HepG2 (cell line): ENCODE data around the gene EIF4G3. TPM values are rescaled to one million over a fixed set of nuclear protein-coding genes. Genes with fewer than 3 reads are reported as not detected.

ENCODE experiments used
- ATAC-seq: fragments of 200-7000 bp; cut with Tn5 transposase; 3 replicates; pipeline ENCODE4 v1.9.1; 2020; ENCODE audit warnings: mild to moderate bottlenecking, moderate library complexity
- BruUV-seq: library from RNA; stranded (reverse); fragments of 400-500 nt; replicated peaks from 2 replicates; lab custom pipeline; 2021; lab: Mats Ljungman, UMichigan
- CTCF ChIA-PET: fragments of 300-600 bp; formaldehyde crosslinking; extraction: SDS; loops from one replicate; lab custom pipeline; 2021; ENCODE audit warnings: low total read pairs, inconsistent platforms, low intra/inter-chr PET ratio; lab: Yijun Ruan, JAX
- POLR2A ChIA-PET: fragments of 350-600 bp; sonication (Branson Sonifier 250); formaldehyde crosslinking; loops from one replicate; lab custom pipeline; 2020; ENCODE audit warnings: antibody characterized with exemption, inconsistent platforms; lab: Yijun Ruan, JAX
- DNase-seq: peaks from one replicate; pipeline ENCODE4 v3.0.0-alpha.2; 2015; ENCODE audit warnings: low spot score
- FAIRE-seq: peaks from 3 replicates; lab custom pipeline; 2011; peaks lifted over from hg19 to GRCh38; lab: Jason Lieb, UNC
- H2AFZ ChIP-seq: one replicate; pipeline ENCODE4 v1.6.1; 2011; ENCODE audit warnings: low read length, inconsistent platforms
- H3K27ac ChIP-seq: fragments of 300-600 bp; 3 replicates; pipeline ENCODE4 v1.8.0; 2011; ENCODE audit warnings: mixed run types, mild to moderate bottlenecking, mixed read lengths, low read length, inconsistent platforms; ENCODE audit not compliant: insufficient read depth; ENCODE audit errors: extremely low read length
- H3K27me3 ChIP-seq, 2 experiments: fragments of 200-600 bp in 1 of 2; 2 replicates in 1 of 2; 3 replicates in 1 of 2; pipeline versions ENCODE4 v1.6.0 to v1.8.0; 2011; ENCODE audit warnings: low read length in 2 of 2, mild to moderate bottlenecking in 2 of 2, moderate library complexity in 2 of 2, inconsistent platforms in 1 of 2; ENCODE audit not compliant: insufficient read depth in 2 of 2, control insufficient read depth in 1 of 2
- H3K36me3 ChIP-seq, 2 experiments: fragments of 200-600 bp in 1 of 2; replicated peaks in 1 of 2; 2 replicates in 1 of 2; 3 replicates in 1 of 2; pipeline versions ENCODE4 v1.5.1 to v1.8.0; 2011; ENCODE audit warnings: low read length in 2 of 2, inconsistent platforms in 1 of 2; ENCODE audit not compliant: insufficient read depth in 2 of 2, control insufficient read depth in 1 of 2
- H3K4me1 ChIP-seq: 2 replicates; pipeline ENCODE4 v1.5.1; 2012; ENCODE audit warnings: low read length, inconsistent platforms; ENCODE audit not compliant: insufficient read depth
- H3K4me2 ChIP-seq: 2 replicates; pipeline ENCODE4 v1.6.0; 2011; ENCODE audit warnings: low read depth, low read length, inconsistent platforms
- H3K4me3 ChIP-seq, 3 experiments: fragments of 200-600 bp in 1 of 3; sonication (generic), shearing (Covaris generic) in 1 of 3; replicated peaks in 1 of 3; 2 replicates each; pipeline ENCODE4 v1.5.1; 2011 to 2016; ENCODE audit warnings: low read length in 3 of 3, inconsistent platforms in 2 of 3, low read depth in 2 of 3, mild to moderate bottlenecking in 2 of 3, control low read depth in 1 of 3, mixed read lengths in 1 of 3; ENCODE audit not compliant: insufficient read depth in 1 of 3
- H3K79me2 ChIP-seq: one replicate; pipeline ENCODE4 v1.6.1; 2011; ENCODE audit warnings: low read length, inconsistent platforms; ENCODE audit not compliant: insufficient read depth
- H3K9ac ChIP-seq: 2 replicates; pipeline ENCODE4 v1.6.0; 2011; ENCODE audit warnings: mild to moderate bottlenecking, low read depth, low read length, inconsistent platforms; ENCODE audit not compliant: insufficient read depth
- H3K9me3 ChIP-seq: 2 replicates; pipeline ENCODE4 v1.5.1; 2012; ENCODE audit warnings: mild to moderate bottlenecking, low read length
- H4K20me1 ChIP-seq: 2 replicates; pipeline ENCODE4 v1.6.0; 2011; ENCODE audit warnings: inconsistent platforms, mild to moderate bottlenecking, low read length, moderate library complexity; ENCODE audit not compliant: insufficient read depth
- AHR ChIP-seq: IDR thresholded peaks from 2 replicates; pipeline ENCODE4 v1.6.1; 2018; ENCODE audit warnings: missing genetic modification reagents, missing compliant biosample characterization
- ARNT2 ChIP-seq: sonication (generic); formaldehyde crosslinking; IDR thresholded peaks from 2 replicates; pipeline ENCODE4 v1.8.0; 2022; ENCODE audit warnings: mild to moderate bottlenecking, low read depth, missing genetic modification reagents, moderate library complexity
- FOXK2 ChIP-seq: fragments of 450-650 bp; IDR thresholded peaks from 2 replicates; pipeline ENCODE4 v1.6.1; 2016
- HDAC1 ChIP-seq: sonication (generic); formaldehyde crosslinking; IDR thresholded peaks from 2 replicates; pipeline ENCODE4 v1.5.1; 2020; ENCODE audit warnings: mild to moderate bottlenecking, missing genetic modification reagents
- HES4 ChIP-seq: sonication (generic); formaldehyde crosslinking; IDR thresholded peaks from 2 replicates; pipeline ENCODE4 v1.9.0; 2021; ENCODE audit warnings: mild to moderate bottlenecking, missing genetic modification reagents, borderline replicate concordance
- HNRNPH1 ChIP-seq: fragments of 200-400 bp; formaldehyde crosslinking; optimal IDR thresholded peaks from 2 replicates; pipeline ENCODE3; 2017; ENCODE audit warnings: mild to moderate bottlenecking, low read depth, low read length
- HOXA9 ChIP-seq: sonication (generic); formaldehyde crosslinking; IDR thresholded peaks from 2 replicates; pipeline ENCODE4 v1.8.1; 2022; ENCODE audit warnings: missing genetic modification reagents, mild to moderate bottlenecking, moderate library complexity, borderline replicate concordance
- KDM5B ChIP-seq: sonication (generic); formaldehyde crosslinking; IDR thresholded peaks from 2 replicates; pipeline ENCODE4 v1.4.0; 2020; ENCODE audit warnings: missing genetic modification reagents, mild to moderate bottlenecking, borderline replicate concordance
- MATR3 ChIP-seq: sonication (generic); formaldehyde crosslinking; IDR thresholded peaks from 2 replicates; pipeline ENCODE4 v1.4.0; 2020; ENCODE audit warnings: missing genetic modification reagents
- MXD4 ChIP-seq: IDR thresholded peaks from 2 replicates; pipeline ENCODE4 v1.6.1; 2016; ENCODE audit warnings: mild to moderate bottlenecking, missing biosample characterization, missing genetic modification reagents
- NFIB ChIP-seq: sonication (generic); formaldehyde crosslinking; IDR thresholded peaks from 2 replicates; pipeline ENCODE4 v1.9.0; 2021; ENCODE audit warnings: missing genetic modification reagents, mild to moderate bottlenecking, borderline replicate concordance
- SMAD3 ChIP-seq: sonication (generic); formaldehyde crosslinking; IDR thresholded peaks from 2 replicates; pipeline ENCODE4 v1.4.0; 2020; ENCODE audit warnings: missing genetic modification reagents
- SP4 ChIP-seq: sonication (generic); formaldehyde crosslinking; IDR thresholded peaks from 2 replicates; pipeline ENCODE4 v1.8.1; 2023; ENCODE audit warnings: mild to moderate bottlenecking, missing genetic modification reagents
- SRSF4 ChIP-seq: fragments of 200-400 bp; formaldehyde crosslinking; IDR thresholded peaks from one replicate; pipeline ENCODE4 v1.6.1; 2018; ENCODE audit warnings: mild to moderate bottlenecking, low read depth, low read length, moderate library complexity; ENCODE audit not compliant: poor library complexity, severe bottlenecking
- ZFP62 ChIP-seq: sonication (generic); formaldehyde crosslinking; IDR thresholded peaks from 2 replicates; pipeline ENCODE4 v1.4.0; 2020; ENCODE audit warnings: missing genetic modification reagents
- ZNF83 ChIP-seq: sonication (generic); formaldehyde crosslinking; IDR thresholded peaks from 2 replicates; pipeline ENCODE4 v1.4.0; 2020; ENCODE audit warnings: missing genetic modification reagents, mild to moderate bottlenecking, borderline replicate concordance
- ZSCAN22 ChIP-seq: sonication (generic); formaldehyde crosslinking; IDR thresholded peaks from 2 replicates; pipeline ENCODE4 v1.4.0; 2020; ENCODE audit warnings: mild to moderate bottlenecking, missing genetic modification reagents
- WGBS: methylation state at CpG from one replicate; pipeline ENCODE4 v1.1.6; 2017; ENCODE audit warnings: low lambda C conversion rate; 5-methylcytosine and 5-hydroxymethylcytosine counted together
- in situ Hi-C: cut with HindIII; loops from 2 replicates; pipeline ENCODE4 v1.10.0; 2017; ENCODE audit warnings: low pct_unique_long_range_greater_than_20kb; ENCODE audit not compliant: extremely low pct_ligation_motif_present
- intact Hi-C: fragments of 100-400 bp; cut with micrococcal nuclease; formaldehyde crosslinking; loops from one replicate; pipeline ENCODE4 v1.10.0; 2022; ENCODE audit not compliant: unreplicated experiment
- polyA plus RNA-seq, 8 experiments: library from polyadenylated mRNA; depleted of rRNA in 3 of 8; stranded (reverse) in 7 of 8; unstranded in 1 of 8; fragments of >200 nt; fragmentation: Illumina TruSeq in 4 of 8; extraction: Trizol in 4 of 8; gene quantifications; 2 replicates each; pipeline versions ENCODE4 v1.2.1 to v1.2.3, GENCODE V29; 2011 to 2016; ENCODE audit warnings: low read depth in 4 of 8, missing spikeins in 1 of 8, mixed read lengths in 1 of 8; ENCODE audit not compliant: insufficient read depth in 1 of 8
- total RNA-seq, 5 experiments: library from RNA; depleted of rRNA; stranded (reverse); fragments of >200 nt; fragmentation: Illumina TruSeq; extraction: Trizol; gene quantifications; 2 replicates each; pipeline ENCODE4 v1.2.3, GENCODE V29; 2016; ENCODE audit warnings: low read depth in 1 of 5
- TF ChIP-seq, protein P1 (sequence below): sonication (generic); formaldehyde crosslinking; IDR thresholded peaks from 2 replicates; pipeline ENCODE4 v1.5.0; 2020; ENCODE audit warnings: missing genetic modification reagents, mild to moderate bottlenecking, borderline replicate concordance
- TF ChIP-seq, protein P2 (sequence below): sonication (generic); formaldehyde crosslinking; IDR thresholded peaks from 2 replicates; pipeline ENCODE4 v1.4.0; 2020; ENCODE audit warnings: missing genetic modification reagents, borderline replicate concordance
- TF ChIP-seq, protein P3 (sequence below): sonication (generic); formaldehyde crosslinking; IDR thresholded peaks from 2 replicates; pipeline ENCODE4 v1.8.0; 2022; ENCODE audit warnings: mild to moderate bottlenecking, missing genetic modification reagents

EIF4G3 gene
- total and polyA plus RNA-seq, 2 of the 13 experiments (the other 11 are each of a cell fraction or from before 2014, with no cell fraction given) = 22.2 to 27.6 TPM

DNA sequence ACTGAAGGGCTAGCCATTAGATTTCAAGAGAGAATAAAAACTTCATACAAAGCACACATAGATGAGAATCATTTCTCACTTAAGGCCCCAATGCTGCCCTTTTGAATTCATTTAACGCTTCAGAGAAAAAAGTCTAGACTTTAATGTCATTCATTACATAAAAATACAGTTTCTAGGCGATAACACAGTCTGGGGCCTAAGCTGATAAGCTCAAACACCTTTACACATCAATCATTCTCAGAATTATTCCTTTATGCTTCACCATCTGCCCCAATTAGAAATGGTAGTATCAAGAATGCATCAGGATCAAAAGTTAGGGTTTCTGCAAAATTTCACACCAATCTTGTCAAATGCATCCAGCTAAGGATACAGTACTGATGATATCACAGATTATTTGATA, 289.5 kb downstream of the EIF4G3 start:
- intact Hi-C loops = no loop called here
- no peak for FAIRE-seq
- in situ Hi-C loops = no loop called here
- H3K4me1 ChIP-seq = peaks cover 36% of the 10 kb centered on the region
- H3K9me3 ChIP-seq = no peaks in the 10 kb centered on the region
- H3K79me2 ChIP-seq = no peaks in the 10 kb centered on the region
- no peak overlapping the region for H3K4me3 ChIP-seq
- no peak overlapping the region for H2AFZ ChIP-seq
- peaks cover 2 to 5% of the 10 kb centered on the region in 2 experiments; a peak in 2 of 5 replicates for H3K36me3 ChIP-seq
- CTCF ChIA-PET = no interaction called here
- H3K27me3 ChIP-seq = no peaks in the 10 kb centered on the region
- no peak overlapping the region for H3K9ac ChIP-seq
- BruUV-seq = no TSS peak
- TF ChIP-seq MXD4 (no peak), FOXK2 (no peak), HDAC1 (CRISPR knock-in tag) (no peak), HES4 (CRISPR knock-in tag) (no peak), AHR (CRISPR knock-in tag) (no peak), ZFP62 (CRISPR knock-in tag) (no peak), SRSF4 (no peak), NFIB (CRISPR knock-in tag) (no peak), ZSCAN22 (CRISPR knock-in tag) (no peak), HOXA9 (CRISPR knock-in tag) (no peak), ARNT2 (CRISPR knock-in tag) (no peak), ZNF83 (CRISPR knock-in tag) (no peak), HNRNPH1 (no peak), SMAD3 (CRISPR knock-in tag) (no peak), KDM5B (CRISPR knock-in tag) (no peak), SP4 (CRISPR knock-in tag) (no peak), MATR3 (no peak)
- TF ChIP-seq, protein P1, sequence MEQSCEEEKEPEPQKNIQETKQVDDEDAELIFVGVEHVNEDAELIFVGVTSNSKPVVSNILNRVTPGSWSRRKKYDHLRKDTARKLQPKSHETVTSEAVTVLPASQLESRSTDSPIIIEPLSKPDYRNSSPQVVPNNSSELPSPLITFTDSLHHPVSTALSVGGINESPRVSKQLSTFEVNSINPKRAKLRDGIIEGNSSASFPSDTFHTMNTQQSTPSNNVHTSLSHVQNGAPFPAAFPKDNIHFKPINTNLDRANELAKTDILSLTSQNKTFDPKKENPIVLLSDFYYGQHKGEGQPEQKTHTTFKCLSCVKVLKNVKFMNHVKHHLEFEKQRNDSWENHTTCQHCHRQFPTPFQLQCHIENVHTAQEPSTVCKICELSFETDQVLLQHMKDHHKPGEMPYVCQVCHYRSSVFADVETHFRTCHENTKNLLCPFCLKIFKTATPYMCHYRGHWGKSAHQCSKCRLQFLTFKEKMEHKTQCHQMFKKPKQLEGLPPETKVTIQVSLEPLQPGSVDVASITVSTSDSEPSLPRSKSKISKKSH (CRISPR knock-in tag) = no peak
- TF ChIP-seq, protein P2, sequence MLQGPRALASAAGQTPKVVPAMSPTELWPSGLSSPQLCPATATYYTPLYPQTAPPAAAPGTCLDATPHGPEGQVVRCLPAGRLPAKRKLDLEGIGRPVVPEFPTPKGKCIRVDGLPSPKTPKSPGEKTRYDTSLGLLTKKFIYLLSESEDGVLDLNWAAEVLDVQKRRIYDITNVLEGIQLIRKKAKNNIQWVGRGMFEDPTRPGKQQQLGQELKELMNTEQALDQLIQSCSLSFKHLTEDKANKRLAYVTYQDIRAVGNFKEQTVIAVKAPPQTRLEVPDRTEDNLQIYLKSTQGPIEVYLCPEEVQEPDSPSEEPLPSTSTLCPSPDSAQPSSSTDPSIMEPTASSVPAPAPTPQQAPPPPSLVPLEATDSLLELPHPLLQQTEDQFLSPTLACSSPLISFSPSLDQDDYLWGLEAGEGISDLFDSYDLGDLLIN (CRISPR knock-in tag) = no peak
- TF ChIP-seq, protein P3, sequence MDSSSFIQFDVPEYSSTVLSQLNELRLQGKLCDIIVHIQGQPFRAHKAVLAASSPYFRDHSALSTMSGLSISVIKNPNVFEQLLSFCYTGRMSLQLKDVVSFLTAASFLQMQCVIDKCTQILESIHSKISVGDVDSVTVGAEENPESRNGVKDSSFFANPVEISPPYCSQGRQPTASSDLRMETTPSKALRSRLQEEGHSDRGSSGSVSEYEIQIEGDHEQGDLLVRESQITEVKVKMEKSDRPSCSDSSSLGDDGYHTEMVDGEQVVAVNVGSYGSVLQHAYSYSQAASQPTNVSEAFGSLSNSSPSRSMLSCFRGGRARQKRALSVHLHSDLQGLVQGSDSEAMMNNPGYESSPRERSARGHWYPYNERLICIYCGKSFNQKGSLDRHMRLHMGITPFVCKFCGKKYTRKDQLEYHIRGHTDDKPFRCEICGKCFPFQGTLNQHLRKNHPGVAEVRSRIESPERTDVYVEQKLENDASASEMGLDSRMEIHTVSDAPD = no peak
- TF ChIP-seq, all 625 proteins: peak for 0
- ATAC-seq (no peak), DNase-seq (no peak)
- POLR2A ChIA-PET = no interaction called here
- Histone ChIP-seq H3K27ac (no peak overlapping the region), H4K20me1 (no peaks in the 10 kb centered on the region), H3K4me2 (no peak overlapping the region)
- 95% methylated on average over 2 of the region's 2 CpGs for WGBS
